H1 (cell line): Measurements from ENCODE around the gene CASZ1. TPM values are rescaled to one million over a fixed set of nuclear protein-coding genes. Genes with fewer than 3 reads are reported as not detected.

Source experiments
- CTCF ChIA-PET: fragments of 300-600 bp; sonication (Branson Sonifier 250); formaldehyde crosslinking; loops from one replicate; lab custom pipeline; 2021; ENCODE audit not compliant: partially characterized antibody; lab: Charles Lee
- POLR2A ChIA-PET: fragments of 300-600 bp; sonication (Branson Sonifier 250); formaldehyde crosslinking; loops from one replicate; lab custom pipeline; 2021; ENCODE audit warnings: inconsistent platforms; ENCODE audit not compliant: partially characterized antibody; lab: Charles Lee
- DNase-seq, 2 experiments: peaks; one replicate each; pipeline versions ENCODE4 v3.0.0 to v3.0.0-alpha.2; 2010 to 2022; ENCODE audit warnings: low spot score in 2 of 2, low read depth in 1 of 2, mixed read lengths in 1 of 2
- FAIRE-seq: peaks from 2 replicates; lab custom pipeline; 2011; peaks lifted over from hg19 to GRCh38; lab: Jason Lieb, UNC
- H2AFZ ChIP-seq: 2 replicates; pipeline ENCODE4 v1.8.1; 2012; ENCODE audit warnings: low read length, inconsistent platforms
- H2AK5ac ChIP-seq: 2 replicates; pipeline ENCODE4 v1.6.1; 2013; ENCODE audit warnings: low read depth, low read length
- H2BK120ac ChIP-seq: replicated peaks from 2 replicates; pipeline ENCODE3; 2013; ENCODE audit warnings: low read depth, low read length, inconsistent platforms
- H2BK12ac ChIP-seq: 2 replicates; pipeline ENCODE4 v1.6.1; 2013; ENCODE audit warnings: low read depth, low read length
- H2BK15ac ChIP-seq: 2 replicates; pipeline ENCODE4 v1.6.1; 2013; ENCODE audit warnings: low read length
- H2BK20ac ChIP-seq: 2 replicates; pipeline ENCODE4 v1.6.1; 2013; ENCODE audit warnings: low read length
- H2BK5ac ChIP-seq: 2 replicates; pipeline ENCODE4 v1.6.1; 2013; ENCODE audit warnings: low read depth, low read length
- H3K14ac ChIP-seq: 2 replicates; pipeline ENCODE4 v1.6.1; 2013; ENCODE audit warnings: inconsistent platforms; ENCODE audit not compliant: insufficient read length
- H3K18ac ChIP-seq: 2 replicates; pipeline ENCODE4 v1.6.1; 2013; ENCODE audit warnings: low read length; ENCODE audit errors: extremely low read depth
- H3K23ac ChIP-seq: 2 replicates; pipeline ENCODE4 v1.6.1; 2013; ENCODE audit warnings: inconsistent platforms; ENCODE audit not compliant: insufficient read length
- H3K23me2 ChIP-seq: 2 replicates; pipeline ENCODE4 v1.6.1; 2013; ENCODE audit warnings: low read depth, low read length
- H3K27ac ChIP-seq: 2 replicates; pipeline ENCODE4 v1.6.1; 2011; ENCODE audit warnings: low read depth, low read length, inconsistent platforms
- H3K27me3 ChIP-seq, 4 experiments: replicated peaks in 1 of 4; 1 replicate in 1 of 4; 2 replicates in 3 of 4; pipeline versions ENCODE4 v1.6.1 to v1.8.1; 2011 to 2013; ENCODE audit warnings: low read length in 3 of 4, mild to moderate bottlenecking in 3 of 4, inconsistent platforms in 2 of 4, mixed read lengths in 2 of 4, moderate library complexity in 1 of 4; ENCODE audit not compliant: control insufficient read depth in 3 of 4, insufficient read depth in 3 of 4; ENCODE audit errors: extremely low read depth in 1 of 4
- H3K36me3 ChIP-seq, 4 experiments: 2 replicates each; pipeline versions ENCODE4 v1.6.1 to v1.8.1; 2011 to 2013; ENCODE audit warnings: mild to moderate bottlenecking in 4 of 4, low read length in 3 of 4, moderate library complexity in 2 of 4, control low read depth in 1 of 4, inconsistent platforms in 1 of 4; ENCODE audit not compliant: insufficient read depth in 4 of 4, control insufficient read depth in 2 of 4
- H3K4ac ChIP-seq: replicated peaks from 2 replicates; pipeline ENCODE3; 2013; ENCODE audit warnings: low read length, low read depth, mixed read lengths, inconsistent platforms; ENCODE audit not compliant: insufficient read length
- H3K4me1 ChIP-seq, 4 experiments: replicated peaks in 1 of 4; 1 replicate in 1 of 4; 2 replicates in 3 of 4; pipeline versions ENCODE4 v1.6.1 to v1.8.1; 2011 to 2013; ENCODE audit warnings: low read length in 3 of 4, inconsistent platforms in 2 of 4, mixed read lengths in 1 of 4; ENCODE audit not compliant: insufficient read depth in 4 of 4, control insufficient read depth in 3 of 4
- H3K4me2 ChIP-seq, 2 experiments: 2 replicates each; pipeline versions ENCODE4 v1.6.1 to v1.8.1; 2011 to 2013; ENCODE audit warnings: low read depth in 2 of 2, low read length in 2 of 2, control low read depth in 1 of 2, inconsistent platforms in 1 of 2, mild to moderate bottlenecking in 1 of 2; ENCODE audit not compliant: insufficient read depth in 1 of 2
- H3K4me3 ChIP-seq, 4 experiments: fragments of 200-600, 300-600 bp in 1 of 4; sonication (generic), shearing (Covaris generic), sonication (Bioruptor Twin) in 1 of 4; 2 replicates each; pipeline versions ENCODE4 v1.5.1 to v1.8.1; 2011 to 2016; ENCODE audit warnings: low read length in 4 of 4, low read depth in 3 of 4, control low read depth in 2 of 4, inconsistent platforms in 2 of 4, mild to moderate bottlenecking in 2 of 4, mixed read lengths in 1 of 4, moderate library complexity in 1 of 4; ENCODE audit not compliant: insufficient read depth in 2 of 4; ENCODE audit errors: extremely low read depth in 1 of 4
- H3K56ac ChIP-seq: replicated peaks from 2 replicates; pipeline ENCODE3; 2013; ENCODE audit warnings: low read depth, mild to moderate bottlenecking, mixed read lengths, low read length, inconsistent platforms; ENCODE audit not compliant: insufficient read length
- H3K79me1 ChIP-seq: 2 replicates; pipeline ENCODE4 v1.6.1; 2013; ENCODE audit warnings: low read depth, low read length, control low read depth
- H3K79me2 ChIP-seq, 2 experiments: 2 replicates each; pipeline versions ENCODE4 v1.6.1 to v1.8.1; 2012 to 2013; ENCODE audit warnings: low read length in 2 of 2, mild to moderate bottlenecking in 2 of 2, inconsistent platforms in 1 of 2; ENCODE audit not compliant: insufficient read depth in 2 of 2, control insufficient read depth in 1 of 2
- H3K9ac ChIP-seq, 4 experiments: replicated peaks in 1 of 4; 1 replicate in 1 of 4; 2 replicates in 3 of 4; pipeline versions ENCODE4 v1.6.1 to v1.8.1; 2011 to 2013; ENCODE audit warnings: low read depth in 3 of 4, low read length in 3 of 4, control low read depth in 2 of 4, mild to moderate bottlenecking in 2 of 4, moderate library complexity in 2 of 4, inconsistent platforms in 1 of 4; ENCODE audit errors: extremely low read depth in 1 of 4
- H3K9me3 ChIP-seq, 2 experiments: 2 replicates each; pipeline versions ENCODE4 v1.6.1 to v1.8.1; 2012 to 2013; ENCODE audit warnings: mild to moderate bottlenecking in 2 of 2, moderate library complexity in 2 of 2, control low read depth in 1 of 2, inconsistent platforms in 1 of 2, low read depth in 1 of 2, low read length in 1 of 2, mixed read lengths in 1 of 2; ENCODE audit not compliant: insufficient read depth in 2 of 2
- H4K20me1 ChIP-seq, 2 experiments: replicated peaks in 1 of 2; 2 replicates each; pipeline versions ENCODE3 to v1.8.1; 2011 to 2013; ENCODE audit warnings: inconsistent platforms in 2 of 2, low read length in 2 of 2, mild to moderate bottlenecking in 1 of 2; ENCODE audit not compliant: insufficient read depth in 2 of 2, control insufficient read depth in 1 of 2
- H4K5ac ChIP-seq: 2 replicates; pipeline ENCODE4 v1.6.1; 2013; ENCODE audit warnings: low read length, low read depth, mixed read lengths, inconsistent platforms; ENCODE audit not compliant: insufficient read length
- H4K8ac ChIP-seq: 2 replicates; pipeline ENCODE4 v1.8.0; 2013; ENCODE audit warnings: mild to moderate bottlenecking, moderate library complexity, low read length, inconsistent platforms; ENCODE audit not compliant: insufficient read depth; ENCODE audit errors: extremely low read depth
- H4K91ac ChIP-seq: replicated peaks from 2 replicates; pipeline ENCODE3; 2013; ENCODE audit warnings: low read length, mixed read lengths, inconsistent platforms; ENCODE audit not compliant: insufficient read length
- RBBP5 ChIP-seq: IDR thresholded peaks from 2 replicates; pipeline ENCODE4 v1.7.1; 2012; ENCODE audit warnings: low read depth, mild to moderate bottlenecking, inconsistent platforms, low read length, moderate library complexity, borderline replicate concordance
- TEAD4 ChIP-seq: IDR thresholded peaks from 2 replicates; pipeline ENCODE4 v1.6.1; 2012; ENCODE audit warnings: low read depth, low read length, inconsistent platforms, mixed read lengths
- WGBS, 2 experiments: shearing (Covaris generic) in 1 of 2; methylation state at CpG; one replicate each; pipeline versions ENCODE4 v1.1.6 to v1.1.7; 2013 to 2015; ENCODE audit warnings: low lambda C conversion rate in 2 of 2, mixed read lengths in 2 of 2, inconsistent platforms in 1 of 2, low coverage in 1 of 2, missing lambda C conversion rate in 1 of 2; ENCODE audit not compliant: insufficient replicate concordance in 2 of 2, insufficient coverage in 1 of 2, insufficient read length in 1 of 2; ENCODE audit errors: extremely low coverage in 1 of 2, missing lambda C conversion rate in 1 of 2; 5-methylcytosine and 5-hydroxymethylcytosine counted together
- polyA plus RNA-seq, 7 experiments: library from polyadenylated mRNA; depleted of rRNA in 3 of 7; stranded (reverse) in 5 of 7; unstranded in 2 of 7; fragments of >200 nt in 5 of 7; fragments of 200-250 nt in 2 of 7; gene quantifications; 1 replicate in 5 of 7; 2 replicates in 1 of 7; 4 replicates in 1 of 7; pipeline versions ENCODE4 v1.2.1 to v1.2.3, GENCODE V29; 2011 to 2013; ENCODE audit warnings: missing spikeins in 2 of 7, mixed read lengths in 2 of 7
- total RNA-seq: library from RNA; stranded (reverse); fragmentation: NEBNext Ultra II Directional; extraction: Animal tissue kit (Norgen Biotek cat#: 25700); gene quantifications from 2 replicates; pipeline ENCODE4 v1.2.1, GENCODE V29; 2021

Gene CASZ1
- total and polyA plus RNA-seq, 2 of the 8 experiments (the other 6 are each of a cell fraction or from before 2014, with no cell fraction given) = 4.4 to 7.7 TPM

DNA sequence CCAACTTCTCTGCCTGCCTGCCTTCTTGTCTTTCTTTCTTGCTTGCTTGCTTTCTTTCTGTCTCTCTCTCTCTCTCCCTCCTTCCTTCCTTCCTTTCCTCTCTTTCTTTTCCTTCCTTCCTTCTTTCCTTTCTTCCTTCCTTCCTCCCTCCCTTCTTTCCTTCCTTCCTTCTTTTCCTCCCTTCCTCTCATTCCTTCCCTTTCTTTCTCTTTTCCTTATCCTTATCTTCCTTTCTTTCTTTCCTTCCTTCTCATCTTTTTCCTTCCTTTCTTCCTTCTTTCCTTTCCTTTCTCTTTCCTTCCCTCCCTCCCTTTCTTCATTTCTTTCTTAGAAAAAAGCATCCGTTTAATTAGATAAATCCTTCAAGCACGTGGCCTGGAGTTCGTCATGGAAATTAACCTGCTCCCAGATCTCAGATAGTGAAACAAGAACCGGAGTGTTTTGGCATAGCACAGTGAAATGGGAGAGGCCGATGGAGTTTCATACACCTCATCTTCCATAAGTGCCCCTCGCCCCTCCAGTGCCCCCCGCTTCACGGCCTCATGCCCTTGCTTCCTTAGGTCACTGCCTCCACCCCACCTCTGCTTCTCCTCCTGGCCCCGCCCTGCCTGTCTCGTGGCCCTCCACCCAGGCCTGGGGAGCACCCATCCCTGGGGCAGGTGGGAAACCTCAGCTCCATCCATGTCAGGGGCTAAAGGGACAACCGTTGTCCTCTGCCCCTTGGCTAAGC, 11.3 kb downstream of the CASZ1 start:
- Histone ChIP-seq H3K9ac (no peak overlapping the region), H2BK5ac (no peak overlapping the region), H2BK20ac (no peak overlapping the region), H4K91ac (no peak overlapping the region), H4K5ac (no peak overlapping the region), H3K9me3 (no peaks in the 10 kb centered on the region), H2BK12ac (0 out of 2 replicates have a peak overlapping the region, but pooled peaks have one; percentile 17), H3K23me2 (peaks cover 1% of the 10 kb centered on the region; the same call in 1 of the 2 replicates), H3K4ac (no peak overlapping the region), H3K27ac (no peak overlapping the region), H3K14ac (no peak overlapping the region), H3K4me3 (no peak overlapping the region), H2AK5ac (0 out of 2 replicates have a peak overlapping the region, but pooled peaks have one; percentile 53), H2BK15ac (no peak overlapping the region), H3K4me2 (no peak overlapping the region), H3K79me2 (no peaks in the 10 kb centered on the region; a peak in 1 of 4 replicates), H3K4me1 (peaks cover 0 to 4% (median 0%) of the 10 kb centered on the region in 4 experiments; a peak in 4 of 7 replicates), H2AFZ (no peak overlapping the region), H3K79me1 (no peaks in the 10 kb centered on the region; the same call in 1 of the 2 replicates), H2BK120ac (no peak overlapping the region), H4K20me1 (peaks cover 2 to 3% of the 10 kb centered on the region in 2 experiments), H3K36me3 (no peaks in the 10 kb centered on the region), H3K18ac (no peak overlapping the region; the same call in 1 of the 2 replicates), H4K8ac (no peak overlapping the region), H3K23ac (no peak overlapping the region), H3K56ac (no peak overlapping the region), H3K27me3 (no peaks in the 10 kb centered on the region)
- CTCF ChIA-PET = interaction anchor here (0.9 to 2.7 kb wide), 7 partner anchors 9 to 157 kb away, joined by 3 to 8 read pairs (median 4); no protein-coding TSS in a partner anchor
- POLR2A ChIA-PET = interaction anchor here (0.6 kb wide), 1 partner anchor 397 kb away, joined by 3 read pairs; no protein-coding TSS in a partner anchor
- DNase-seq (no peak), FAIRE-seq (no peak)
- WGBS, 2 experiments = 87% methylated on average over 9 of the region's 11 CpGs; no CpG with 5 or more reads in 1 of the 2 experiments
- no peak for TF ChIP-seq RBBP5
- no peak for TF ChIP-seq TEAD4
